Stimulated activated CD8-positive, alpha-beta memory T cell treated with anti-CD3 and anti-CD28 coated beads, Interleukin-4, amount 100 ng/mL, for 4 hours (primary cell): ENCODE measurements around the gene PRKN.
"Not testable (repeated sequence)": the region's sequence is repeated elsewhere in the genome, so short reads cannot be mapped to it uniquely, and the experiment has no call there.

Source experiments
- DNase-seq, 2 donors: peaks; one replicate each; pipeline ENCODE4 v3.0.0-alpha.2; 2020; ENCODE audit warnings: low read depth in 2 of 2, low spot score in 1 of 2

The PRKN gene

GRCh38 chr6:161882196-161882765, 845.3 kb downstream of the PRKN start:
- no peak for DNase-seq

GRCh38 chr6:161880056-161880455, 847.5 kb downstream of the PRKN start:
- no peak for DNase-seq

- no peak for DNase-seq
Observed at GRCh38 chr6:161876231-161876630, 851.3 kb downstream of the PRKN start.

- DNase-seq, result no peak
Observed at GRCh38 chr6:161870236-161870901, 857.2 kb downstream of the PRKN start.

- no peak for DNase-seq
Observed at GRCh38 chr6:161869491-161869890, 858.1 kb downstream of the PRKN start.

GRCh38 chr6:161866570-161866969, 861.0 kb downstream of the PRKN start:
- DNase-seq, result no peak

GRCh38 chr6:161861061-161861460, 866.5 kb downstream of the PRKN start:
- DNase-seq, result not testable (repeated sequence)

- no peak for DNase-seq
Observed at GRCh38 chr6:161853657-161854056, 873.9 kb downstream of the PRKN start.

- not testable (repeated sequence) for DNase-seq
Observed at GRCh38 chr6:161851486-161851885, 876.1 kb downstream of the PRKN start.

- DNase-seq, result no peak
Observed at GRCh38 chr6:161850562-161850961, 877.0 kb downstream of the PRKN start.

GRCh38 chr6:161847628-161848027, 879.9 kb downstream of the PRKN start:
- DNase-seq, result no peak

GRCh38 chr6:161844804-161845203, 882.8 kb downstream of the PRKN start:
- DNase-seq, result no peak

GRCh38 chr6:161843066-161843465, 884.5 kb downstream of the PRKN start:
- DNase-seq, result no peak

GRCh38 chr6:161840380-161840779, 887.2 kb downstream of the PRKN start:
- DNase-seq, result no peak

GRCh38 chr6:161838306-161839035, 889.1 kb downstream of the PRKN start:
- DNase-seq, result no peak

GRCh38 chr6:161837854-161838253, 889.7 kb downstream of the PRKN start:
- DNase-seq, result no peak

GRCh38 chr6:161837449-161837735, 890.2 kb downstream of the PRKN start:
- no peak for DNase-seq

GRCh38 chr6:161836643-161837448, 890.7 kb downstream of the PRKN start:
- DNase-seq, result no peak

- no peak for DNase-seq
Observed at GRCh38 chr6:161835500-161836215, 891.9 kb downstream of the PRKN start.

- DNase-seq, result no peak
Observed at GRCh38 chr6:161834426-161834825, 893.1 kb downstream of the PRKN start.
